Body of pancreas (tissue), 4 donors: ENCODE data around the gene P2RY6. TPM values are rescaled to one million over a fixed set of nuclear protein-coding genes. Genes with fewer than 3 reads are reported as not detected.
A peak's percentile ranks its signal among the peaks of the same experiment; 100 is the strongest.

Experiments used
- ATAC-seq: fragments of 150-250 bp; one replicate; pipeline ENCODE4 v1.9.1; 2016
- DNase-seq, 4 donors: peaks; one replicate each; pipeline ENCODE4 v3.0.0-alpha.2; 2019
- H3K27ac ChIP-seq, 4 donors: fragments of 200-600 bp; sonication (generic); 1 replicate in 3 of 4; 2 replicates in 1 of 4; pipeline versions ENCODE4 v1.5.1 to v1.6.1; 2016 to 2019; ENCODE audit warnings: mild to moderate bottlenecking in 1 of 4, mixed read lengths in 1 of 4, moderate library complexity in 1 of 4
- H3K27me3 ChIP-seq, 2 donors: fragments of 200-600 bp; sonication (generic); one replicate each; pipeline ENCODE4 v1.6.0; 2016; ENCODE audit warnings: mild to moderate bottlenecking in 1 of 2
- H3K36me3 ChIP-seq, 2 donors: fragments of 200-600 bp; sonication (generic); replicated peaks in 1 of 2; 2 replicates each; pipeline ENCODE4 v1.5.1; 2016; ENCODE audit warnings: low read depth in 2 of 2; ENCODE audit not compliant: insufficient read depth in 1 of 2
- H3K4me1 ChIP-seq: fragments of 200-600 bp; sonication (generic); one replicate; pipeline ENCODE4 v1.6.0; 2016
- H3K4me3 ChIP-seq, 2 donors: fragments of 200-600 bp; sonication (generic); 1 replicate in 1 of 2; 2 replicates in 1 of 2; pipeline ENCODE4 v1.5.1; 2016 to 2019
- H3K9me3 ChIP-seq, 3 donors: fragments of 200-600 bp; sonication (generic); 1 replicate in 2 of 3; 2 replicates in 1 of 3; pipeline ENCODE4 v1.5.1; 2016
- POLR2A ChIP-seq, 3 donors: fragments of 450-650 bp; IDR thresholded peaks; one replicate each; pipeline ENCODE4 v1.6.1; 2016; ENCODE audit warnings: antibody characterized with exemption in 3 of 3, mild to moderate bottlenecking in 2 of 3
- WGBS, 2 donors: methylation state at CpG; one replicate each; pipeline ENCODE4 v1.1.5; 2017; 5-methylcytosine and 5-hydroxymethylcytosine counted together
- intact Hi-C: fragments of 100-400 bp; cut with DNase I; formaldehyde crosslinking; loops from one replicate; pipeline ENCODE4 v1.15.1; 2023
- total RNA-seq, 2 donors: library from RNA; depleted of rRNA; stranded (reverse); fragments of >200 nt; gene quantifications; one replicate each; pipeline ENCODE4 v1.1.0, GENCODE V29; 2016
- TF ChIP-seq, protein P1 (sequence below), 7 experiments: fragments of 450-650 bp in 4 of 7; fragments of 200-600 bp in 3 of 7; sonication (generic) in 3 of 7; IDR thresholded peaks; one replicate each; pipeline ENCODE4 v1.5.1; 2016 to 2019; ENCODE audit warnings: antibody characterized with exemption in 7 of 7

The P2RY6 gene
- total RNA-seq, 2 donors from 2014 or later: not detected

DNA sequence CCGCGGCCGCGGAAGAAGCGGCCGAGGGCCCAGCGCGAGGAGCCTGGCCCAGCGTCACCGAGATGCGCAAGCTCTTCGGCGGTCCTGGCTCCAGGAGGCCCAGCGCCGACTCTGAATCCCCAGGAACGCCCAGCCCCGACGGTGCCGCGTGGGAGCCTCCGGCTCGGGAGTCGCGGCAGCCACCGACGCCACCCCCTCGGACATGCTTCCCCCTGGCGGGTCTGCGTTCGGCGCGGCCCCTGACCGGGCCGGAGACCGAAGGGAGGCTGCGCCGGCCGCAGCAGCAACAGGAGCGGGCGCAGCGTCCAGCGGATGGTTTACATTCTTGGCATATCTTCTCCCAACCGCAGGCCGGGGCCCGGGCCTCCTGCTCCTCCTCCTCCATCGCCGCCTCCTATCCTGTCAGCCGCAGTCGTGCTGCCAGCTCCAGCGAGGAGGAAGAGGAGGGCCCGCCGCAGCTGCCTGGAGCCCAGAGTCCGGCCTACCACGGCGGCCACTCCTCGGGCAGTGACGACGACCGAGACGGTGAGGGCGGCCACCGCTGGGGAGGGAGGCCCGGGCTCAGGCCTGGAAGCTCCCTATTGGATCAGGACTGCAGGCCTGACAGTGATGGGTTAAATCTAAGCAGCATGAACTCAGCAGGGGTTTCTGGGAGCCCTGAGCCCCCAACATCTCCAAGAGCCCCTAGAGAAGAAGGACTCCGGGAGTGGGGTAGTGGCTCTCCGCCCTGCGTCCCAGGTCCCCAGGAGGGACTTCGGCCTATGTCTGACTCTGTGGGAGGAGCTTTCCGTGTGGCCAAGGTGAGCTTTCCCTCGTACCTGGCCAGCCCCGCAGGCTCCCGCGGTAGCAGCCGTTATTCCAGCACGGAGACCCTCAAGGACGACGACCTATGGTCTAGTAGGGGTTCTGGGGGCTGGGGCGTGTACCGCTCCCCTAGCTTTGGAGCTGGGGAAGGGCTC lies 37.1 kb downstream of the P2RY6 start:
- ATAC-seq (peak; percentile 53), DNase-seq (peak; percentile 65 to 86 (median 80))
- TF ChIP-seq POLR2A (IDR thresholded peaks at IDR 0.05): peak; percentile 74 to 83 (median 76)
- TF ChIP-seq, protein P1, sequence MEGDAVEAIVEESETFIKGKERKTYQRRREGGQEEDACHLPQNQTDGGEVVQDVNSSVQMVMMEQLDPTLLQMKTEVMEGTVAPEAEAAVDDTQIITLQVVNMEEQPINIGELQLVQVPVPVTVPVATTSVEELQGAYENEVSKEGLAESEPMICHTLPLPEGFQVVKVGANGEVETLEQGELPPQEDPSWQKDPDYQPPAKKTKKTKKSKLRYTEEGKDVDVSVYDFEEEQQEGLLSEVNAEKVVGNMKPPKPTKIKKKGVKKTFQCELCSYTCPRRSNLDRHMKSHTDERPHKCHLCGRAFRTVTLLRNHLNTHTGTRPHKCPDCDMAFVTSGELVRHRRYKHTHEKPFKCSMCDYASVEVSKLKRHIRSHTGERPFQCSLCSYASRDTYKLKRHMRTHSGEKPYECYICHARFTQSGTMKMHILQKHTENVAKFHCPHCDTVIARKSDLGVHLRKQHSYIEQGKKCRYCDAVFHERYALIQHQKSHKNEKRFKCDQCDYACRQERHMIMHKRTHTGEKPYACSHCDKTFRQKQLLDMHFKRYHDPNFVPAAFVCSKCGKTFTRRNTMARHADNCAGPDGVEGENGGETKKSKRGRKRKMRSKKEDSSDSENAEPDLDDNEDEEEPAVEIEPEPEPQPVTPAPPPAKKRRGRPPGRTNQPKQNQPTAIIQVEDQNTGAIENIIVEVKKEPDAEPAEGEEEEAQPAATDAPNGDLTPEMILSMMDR (IDR thresholded peaks at IDR 0.05): no peak
- peak overlapping the region; percentile 71 to 96 (median 90) for H3K27ac ChIP-seq
- WGBS, 2 donors: 18 to 44% methylated on average over 12 to 74 of the region's 78 CpGs
- H3K36me3 ChIP-seq: no peaks in the 10 kb centered on the region
- H3K27me3 ChIP-seq: no peaks in the 10 kb centered on the region
- H3K4me1 ChIP-seq: peaks cover 56% of the 10 kb centered on the region
- no peaks in the 10 kb centered on the region for H3K9me3 ChIP-seq
- peak overlapping the region; percentile 34 to 45 for H3K4me3 ChIP-seq
- intact Hi-C loops: no loop called here

DNA sequence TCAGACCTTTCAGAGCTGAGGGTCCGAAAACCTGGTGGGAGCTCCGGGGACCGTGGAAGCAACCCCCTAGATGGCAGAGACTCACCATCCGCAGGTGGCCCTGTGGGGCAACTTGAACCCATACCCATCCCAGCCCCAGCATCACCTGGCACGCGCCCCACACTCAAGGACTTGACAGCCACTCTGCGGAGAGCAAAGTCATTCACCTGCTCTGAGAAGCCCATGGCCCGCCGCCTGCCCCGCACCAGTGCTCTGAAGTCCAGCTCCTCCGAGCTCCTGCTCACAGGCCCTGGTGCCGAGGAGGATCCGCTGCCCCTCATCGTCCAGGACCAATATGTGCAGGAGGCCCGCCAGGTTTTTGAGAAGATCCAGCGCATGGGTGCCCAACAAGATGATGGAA lies 37.9 kb downstream of the P2RY6 start:
- no peak for TF ChIP-seq POLR2A (IDR thresholded peaks at IDR 0.05)
- TF ChIP-seq, protein P1 (IDR thresholded peaks at IDR 0.05): no peak
- 87 to 93% methylated on average over 12 of the region's 16 CpGs for WGBS, 2 donors
- ATAC-seq: no peak
- Histone ChIP-seq H3K27me3 (no peaks in the 10 kb centered on the region), H3K4me3 (no peak overlapping the region), H3K4me1 (peaks cover 62% of the 10 kb centered on the region), H3K9me3 (no peaks in the 10 kb centered on the region), H3K27ac (peak overlapping the region; percentile 71 to 96 (median 90)), H3K36me3 (no peaks in the 10 kb centered on the region)
- intact Hi-C loops: no loop called here
- DNase-seq: no peak

DNA sequence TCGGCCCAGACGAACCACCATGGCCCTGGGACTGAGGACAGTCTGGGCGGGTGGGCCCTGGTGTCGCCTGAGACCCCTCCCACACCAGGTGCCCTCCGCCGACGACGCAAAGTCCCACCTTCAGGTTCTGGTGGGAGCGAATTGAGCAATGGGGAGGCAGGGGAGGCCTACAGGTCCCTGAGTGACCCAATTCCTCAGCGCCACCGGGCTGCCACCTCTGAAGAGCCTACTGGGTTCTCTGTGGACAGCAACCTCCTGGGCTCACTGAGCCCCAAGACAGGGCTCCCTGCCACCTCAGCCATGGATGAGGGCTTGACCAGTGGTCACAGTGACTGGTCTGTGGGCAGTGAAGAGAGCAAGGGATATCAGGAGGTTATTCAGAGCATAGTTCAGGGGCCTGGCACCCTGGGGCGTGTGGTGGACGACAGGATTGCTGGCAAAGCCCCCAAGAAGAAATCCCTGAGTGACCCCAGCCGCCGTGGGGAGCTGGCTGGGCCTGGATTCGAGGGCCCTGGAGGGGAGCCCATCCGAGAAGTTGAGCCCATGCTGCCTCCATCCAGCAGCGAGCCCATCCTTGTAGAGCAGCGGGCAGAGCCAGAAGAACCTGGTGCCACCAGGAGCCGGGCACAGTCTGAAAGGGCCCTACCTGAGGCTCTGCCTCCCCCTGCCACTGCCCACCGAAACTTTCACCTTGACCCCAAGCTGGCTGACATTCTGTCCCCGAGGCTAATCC lies 38.7 kb downstream of the P2RY6 start:
- DNase-seq (no peak), ATAC-seq (no peak)
- Histone ChIP-seq H3K9me3 (no peaks in the 10 kb centered on the region), H3K27me3 (no peaks in the 10 kb centered on the region), H3K4me1 (peaks cover 62% of the 10 kb centered on the region), H3K27ac (no peak overlapping the region), H3K4me3 (no peak overlapping the region), H3K36me3 (no peaks in the 10 kb centered on the region)
- TF ChIP-seq POLR2A (IDR thresholded peaks at IDR 0.05): no peak
- TF ChIP-seq, protein P1 (IDR thresholded peaks at IDR 0.05): no peak
- WGBS, 2 donors: 70 to 72% methylated on average over 17 to 20 of the region's 22 CpGs
- intact Hi-C loops: no loop called here

DNA sequence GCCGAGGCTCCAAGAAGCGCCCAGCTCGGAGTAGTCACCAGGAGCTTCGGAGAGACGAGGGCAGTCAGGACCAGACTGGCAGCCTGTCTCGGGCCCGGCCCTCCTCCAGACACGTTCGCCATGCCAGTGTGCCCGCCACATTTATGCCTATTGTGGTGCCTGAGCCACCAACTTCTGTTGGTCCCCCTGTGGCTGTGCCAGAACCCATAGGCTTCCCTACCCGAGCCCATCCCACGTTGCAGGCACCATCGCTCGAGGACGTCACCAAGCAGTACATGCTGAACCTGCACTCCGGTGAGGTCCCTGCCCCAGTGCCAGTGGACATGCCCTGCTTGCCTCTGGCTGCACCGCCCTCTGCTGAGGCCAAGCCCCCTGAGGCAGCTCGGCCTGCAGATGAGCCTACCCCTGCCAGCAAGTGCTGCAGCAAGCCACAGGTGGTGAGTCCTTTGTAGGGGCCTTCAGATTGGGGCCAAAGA lies 39.3 kb downstream of the P2RY6 start:
- ATAC-seq (no peak), DNase-seq (no peak)
- Histone ChIP-seq H3K9me3 (no peaks in the 10 kb centered on the region), H3K36me3 (no peaks in the 10 kb centered on the region), H3K27me3 (no peaks in the 10 kb centered on the region), H3K4me3 (no peak overlapping the region), H3K4me1 (peaks cover 61% of the 10 kb centered on the region), H3K27ac (no peak overlapping the region)
- TF ChIP-seq POLR2A (IDR thresholded peaks at IDR 0.05): no peak
- TF ChIP-seq, protein P1 (IDR thresholded peaks at IDR 0.05): no peak
- intact Hi-C loops: no loop called here
- 80 to 88% methylated on average over 10 to 18 of the region's 18 CpGs for WGBS, 2 donors
